GM21447 (cell line): Measurements from ENCODE around the gene TBC1D21.

Experiments used
- ATAC-seq: cut with Tn5 transposase; IDR thresholded peaks from one replicate; pipeline ENCODE4 v1.9.1; 2021; ENCODE audit not compliant: unreplicated experiment

The TBC1D21 gene

DNA sequence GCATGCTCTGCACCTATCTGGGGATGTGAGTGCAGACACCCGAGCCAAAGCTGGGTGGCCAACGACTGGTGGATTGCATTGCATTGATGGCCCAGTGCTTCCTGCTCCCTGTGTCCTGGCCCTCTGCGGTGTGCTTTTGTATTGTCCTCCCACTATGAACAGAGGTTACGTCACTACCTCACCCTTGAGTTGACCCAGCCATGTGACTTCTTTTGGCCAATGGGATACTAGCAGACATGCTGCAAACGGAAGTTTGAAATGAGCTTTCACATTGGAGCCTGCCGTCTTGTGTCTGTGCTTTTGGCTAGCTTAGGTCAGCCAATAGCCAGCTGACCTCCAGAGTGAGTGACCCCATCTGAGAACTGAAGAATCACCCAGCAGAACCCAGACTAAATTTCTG is 15.3 kb upstream of the TBC1D21 start:
- no peak for ATAC-seq

DNA sequence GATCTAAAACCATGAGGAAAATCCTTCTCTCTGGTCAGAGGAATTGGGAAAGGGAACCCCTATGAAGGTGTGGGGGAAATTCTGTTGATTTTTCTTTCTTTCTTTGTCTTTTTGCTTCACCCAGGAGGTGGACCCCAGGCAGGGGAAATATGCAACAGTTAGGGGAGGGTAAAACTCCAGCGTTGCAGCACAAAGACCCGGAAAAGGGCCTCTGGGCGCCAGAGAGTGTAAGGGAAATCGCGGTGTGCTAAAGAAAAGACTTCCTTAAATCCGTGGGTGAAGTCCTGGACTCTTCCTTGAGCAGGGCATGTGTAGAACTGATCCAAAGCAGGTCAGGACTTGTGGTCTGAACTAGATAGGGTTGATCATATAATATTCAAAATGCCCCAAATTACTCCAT is 11.1 kb upstream of the TBC1D21 start:
- no peak for ATAC-seq

DNA sequence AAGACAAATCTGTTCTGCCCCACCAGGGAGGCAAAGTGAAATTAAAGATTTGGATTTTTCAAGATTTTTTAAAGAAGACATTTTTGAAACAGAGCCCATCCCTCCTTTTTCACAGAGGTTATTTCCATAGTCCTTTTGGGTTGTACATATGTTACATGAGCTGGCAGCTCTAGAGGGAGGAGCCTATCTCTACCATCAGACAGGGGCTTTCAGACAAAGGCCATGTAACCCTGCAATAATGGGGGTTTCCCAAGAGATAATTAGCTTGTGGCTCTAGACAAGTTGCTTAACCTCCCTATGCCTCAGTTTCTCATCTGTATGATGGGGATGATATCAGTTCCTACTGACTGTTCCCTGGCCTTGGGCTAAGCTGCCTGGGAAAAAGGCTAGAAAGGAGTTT is 8.0 kb upstream of the TBC1D21 start:
- no peak for ATAC-seq

DNA sequence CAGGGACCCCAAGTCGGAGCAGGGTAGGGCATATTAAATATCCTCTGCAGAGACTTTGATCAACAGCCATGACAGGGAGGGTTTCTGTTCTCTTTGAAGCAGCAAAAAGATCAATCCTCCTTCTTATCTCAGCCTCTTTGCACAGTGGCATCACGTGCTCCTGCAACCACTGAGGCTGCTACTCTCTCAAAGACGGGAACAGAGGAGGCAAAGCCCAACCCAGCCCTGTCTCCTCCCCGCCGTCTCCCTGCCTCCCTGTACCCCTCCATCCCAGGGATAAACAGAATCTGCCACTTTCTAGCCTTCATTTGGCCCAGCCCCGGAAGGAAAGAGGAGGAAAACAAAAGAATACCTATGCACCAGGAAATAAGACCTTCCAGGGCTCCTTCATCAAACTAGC is 7.5 kb upstream of the TBC1D21 start:
- no peak for ATAC-seq

DNA sequence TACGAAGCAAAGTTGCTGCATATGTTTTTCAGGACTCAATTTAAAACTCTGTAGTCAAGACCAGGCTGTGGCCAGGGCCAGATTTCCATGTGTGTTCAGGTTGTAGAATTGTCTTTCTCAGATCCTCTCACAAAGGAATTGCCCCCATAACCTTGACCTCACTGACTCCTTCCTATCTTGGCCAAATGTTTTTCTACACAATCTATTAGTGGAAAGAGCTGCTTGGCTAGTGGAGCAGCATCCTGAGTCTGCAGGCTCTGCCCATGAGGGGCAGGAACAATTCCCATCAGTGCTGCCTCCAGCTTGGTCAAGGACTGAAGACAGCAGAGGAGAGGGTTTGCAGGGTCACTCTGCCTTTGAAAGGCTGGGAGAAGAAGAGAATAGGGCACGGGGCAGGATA is 6.9 kb upstream of the TBC1D21 start:
- ATAC-seq = no peak

DNA sequence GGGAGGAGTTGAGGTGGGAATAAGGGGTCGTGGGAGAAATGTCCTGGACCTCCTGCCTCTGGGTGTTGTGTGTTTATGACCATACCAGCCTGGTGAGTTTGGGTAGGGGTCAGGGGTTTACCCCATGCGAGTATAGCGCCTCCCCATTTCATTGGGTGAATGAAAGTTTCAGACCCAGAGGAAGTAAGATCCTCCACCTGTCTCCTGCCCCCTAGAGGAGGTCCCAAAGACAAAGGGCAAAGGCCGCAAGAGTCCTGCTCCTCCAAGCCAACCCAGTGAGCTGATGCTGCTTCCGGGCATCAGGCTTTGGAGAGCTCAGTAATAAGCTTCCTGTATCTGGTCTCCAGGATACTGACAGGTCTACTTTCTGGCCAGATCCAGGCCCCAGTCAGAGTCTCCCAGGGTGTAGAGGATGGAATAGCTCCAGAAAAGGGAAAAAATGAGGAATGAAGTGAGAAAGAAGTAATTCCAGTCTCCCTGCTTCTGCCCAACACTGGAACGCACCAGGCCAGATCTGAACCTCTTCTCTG is 6.4 kb upstream of the TBC1D21 start:
- no peak for ATAC-seq

DNA sequence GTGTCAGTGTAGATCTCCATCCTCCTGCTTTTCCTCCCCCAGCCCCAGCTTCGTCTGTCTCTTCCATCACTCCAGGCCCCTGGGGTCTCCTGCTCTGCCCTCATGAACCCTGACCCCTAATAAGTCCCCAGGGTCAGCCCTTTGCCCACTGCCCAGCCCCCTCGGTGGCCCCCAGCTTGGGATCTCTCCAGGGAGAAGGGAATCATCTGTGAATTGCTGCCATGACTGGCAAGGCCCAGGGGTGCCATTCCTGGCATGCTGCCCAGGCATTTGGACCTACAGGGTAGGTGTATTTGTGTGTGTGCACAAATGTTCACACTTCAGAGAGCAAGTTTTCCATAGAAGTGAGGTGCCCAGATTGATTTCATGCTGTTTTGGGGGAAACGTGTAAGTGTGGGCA is 5.9 kb upstream of the TBC1D21 start:
- no peak for ATAC-seq

DNA sequence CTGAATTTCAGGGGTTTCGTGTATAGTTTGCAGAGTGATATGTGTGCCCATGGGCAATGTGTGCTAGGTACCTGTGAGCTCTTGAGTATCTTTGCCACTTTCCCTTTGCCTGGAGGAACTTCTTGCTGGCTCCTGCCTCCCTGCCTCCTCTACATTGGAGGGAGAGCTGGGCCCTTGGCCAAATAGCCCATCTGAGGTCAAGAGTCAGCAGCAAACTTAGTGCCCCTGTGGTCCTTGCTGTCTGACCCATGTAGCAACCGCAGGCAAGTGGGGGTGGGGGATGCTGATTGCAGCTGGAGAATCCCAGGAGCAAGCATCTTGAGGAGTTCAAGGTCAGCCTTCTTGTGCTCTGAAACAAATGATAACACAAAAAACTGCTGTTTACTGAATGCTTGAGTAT is 5.4 kb upstream of the TBC1D21 start:
- no peak for ATAC-seq

DNA sequence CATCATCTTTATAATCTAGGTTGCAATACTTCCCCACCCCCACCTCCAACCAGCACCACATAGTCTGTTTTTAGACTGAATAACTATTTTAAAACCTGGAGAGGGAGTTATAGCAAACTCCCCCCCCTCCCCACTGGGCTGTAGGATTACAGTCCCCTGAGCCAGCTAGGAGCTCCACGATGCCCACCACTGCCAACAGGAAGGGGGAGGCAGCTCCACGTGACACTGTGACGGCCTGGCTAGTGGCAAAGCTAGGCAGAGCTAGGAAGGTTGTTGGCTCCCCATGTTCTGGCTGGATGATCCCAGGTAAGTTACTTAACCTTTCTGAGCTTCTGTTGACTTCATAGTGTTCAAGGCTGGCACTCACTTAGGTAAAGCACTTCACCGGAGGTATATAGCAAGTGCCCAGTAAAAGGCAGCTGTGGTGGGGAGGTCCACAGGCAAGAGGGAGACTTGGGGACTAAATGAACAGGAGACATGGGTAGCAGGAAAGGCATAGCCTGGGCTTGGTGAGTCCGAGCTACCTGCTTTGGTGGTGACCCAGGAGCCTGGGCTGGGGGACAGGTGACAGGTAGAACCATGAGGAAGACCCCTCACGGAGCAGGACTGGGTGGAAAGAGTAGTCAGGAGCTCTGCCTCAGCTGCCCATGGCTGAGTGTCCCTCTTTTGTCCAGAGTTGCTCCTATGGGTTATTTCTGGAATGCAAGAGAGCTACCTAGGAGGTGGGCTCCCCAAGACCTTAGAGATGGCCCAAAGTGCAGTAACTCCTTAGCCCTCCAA is 4.0 kb upstream of the TBC1D21 start:
- no peak for ATAC-seq

DNA sequence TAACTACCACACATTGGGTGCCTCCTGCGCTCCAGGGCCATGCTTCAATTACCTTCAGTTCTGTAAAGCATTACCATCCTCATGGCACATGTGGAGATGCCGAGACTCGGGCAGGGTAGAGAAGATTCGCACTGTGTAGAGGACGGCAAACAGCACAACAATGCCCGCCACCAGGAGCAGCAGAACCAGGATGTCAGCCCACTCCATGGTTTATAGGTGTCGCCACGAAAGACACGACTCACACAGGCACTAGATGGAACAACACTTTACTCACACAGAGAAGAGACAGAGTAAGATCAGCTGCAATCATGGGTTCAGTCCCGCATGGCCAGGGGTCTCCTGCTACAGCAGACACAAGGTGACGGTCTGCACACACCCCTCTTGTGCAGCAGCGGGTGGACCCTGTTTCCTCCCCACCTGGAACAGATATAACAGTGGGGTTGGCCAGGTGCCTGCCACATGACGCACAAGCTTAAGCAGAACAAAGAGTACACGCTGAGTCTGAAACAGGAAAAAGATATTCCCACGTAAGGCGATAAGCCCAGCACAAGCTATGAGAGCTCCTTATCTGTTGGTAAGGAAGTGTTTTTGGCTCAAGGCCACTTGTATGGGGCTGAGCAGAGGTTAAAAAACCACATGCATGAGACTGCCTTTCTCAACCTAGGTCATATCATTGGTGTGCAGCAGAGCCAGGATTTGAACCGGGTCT is 2.5 kb upstream of the TBC1D21 start:
- no peak for ATAC-seq

DNA sequence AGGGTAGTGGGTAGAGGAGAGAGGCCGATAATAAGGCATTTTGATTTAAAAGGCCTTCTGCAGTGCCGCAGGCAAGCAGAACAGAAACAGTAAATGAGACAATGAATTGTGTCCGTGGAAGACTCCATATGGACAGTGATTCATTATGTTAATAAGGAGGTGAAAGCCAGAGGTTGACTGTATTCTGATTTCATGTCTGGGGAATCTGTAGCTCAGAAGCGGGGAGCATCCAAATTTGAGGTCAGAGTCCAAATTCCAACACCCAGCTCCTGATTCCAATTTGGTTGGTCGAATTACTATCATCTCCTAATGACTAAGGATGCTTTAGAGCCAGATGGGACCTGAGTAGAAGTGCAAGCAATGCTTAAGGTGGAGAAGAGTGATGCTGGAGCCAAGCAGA is 1.0 kb upstream of the TBC1D21 start:
- ATAC-seq = no peak

DNA sequence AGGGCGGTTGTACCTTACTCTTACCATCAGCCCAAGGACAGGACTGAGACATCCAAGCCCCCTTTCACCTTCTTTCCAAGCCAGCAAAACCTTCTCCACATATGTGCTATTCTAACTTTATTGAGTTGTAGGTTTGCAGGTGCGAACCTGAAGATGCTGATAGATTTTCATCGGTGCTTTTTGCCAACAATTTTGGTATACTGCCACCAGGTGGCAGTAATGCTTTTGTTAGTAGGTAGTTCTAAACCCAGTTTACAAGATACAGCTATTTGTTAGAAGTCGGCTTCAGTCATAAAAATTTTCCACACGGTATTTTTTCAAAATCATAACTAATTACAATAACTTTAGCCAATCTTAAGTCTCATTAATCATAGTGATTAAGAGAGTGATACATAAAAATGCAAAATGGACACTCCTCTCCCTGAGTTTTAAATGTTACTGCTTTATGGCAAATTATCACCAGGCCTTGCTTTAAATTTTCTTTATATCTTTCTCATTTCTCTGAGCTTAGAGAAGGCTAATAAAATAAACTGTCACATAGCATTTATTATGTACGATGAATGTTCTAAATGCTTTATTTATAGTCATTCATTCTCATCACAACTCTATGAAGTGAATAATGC is 636 bp downstream of the TBC1D21 start:
- ATAC-seq = no peak

DNA sequence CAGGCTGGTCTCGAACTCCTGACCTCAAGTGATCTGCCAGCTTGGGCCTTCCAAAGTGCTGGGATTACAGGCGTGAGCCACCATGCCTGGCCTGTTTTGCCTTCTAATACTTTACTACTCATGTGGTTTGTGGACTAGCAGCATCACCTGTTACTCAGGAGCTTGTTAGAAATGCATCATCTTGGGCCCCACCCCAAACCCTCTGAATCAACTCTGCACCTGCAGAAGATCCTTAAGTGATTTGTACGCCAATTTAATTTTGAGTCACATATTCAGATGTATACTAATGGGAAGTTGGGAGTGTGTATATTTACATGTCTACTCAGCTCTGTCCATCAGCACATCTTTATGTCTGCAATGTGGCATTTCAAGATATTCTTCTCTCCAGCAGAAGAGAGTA is 6.1 kb downstream of the TBC1D21 start:
- no peak for ATAC-seq

DNA sequence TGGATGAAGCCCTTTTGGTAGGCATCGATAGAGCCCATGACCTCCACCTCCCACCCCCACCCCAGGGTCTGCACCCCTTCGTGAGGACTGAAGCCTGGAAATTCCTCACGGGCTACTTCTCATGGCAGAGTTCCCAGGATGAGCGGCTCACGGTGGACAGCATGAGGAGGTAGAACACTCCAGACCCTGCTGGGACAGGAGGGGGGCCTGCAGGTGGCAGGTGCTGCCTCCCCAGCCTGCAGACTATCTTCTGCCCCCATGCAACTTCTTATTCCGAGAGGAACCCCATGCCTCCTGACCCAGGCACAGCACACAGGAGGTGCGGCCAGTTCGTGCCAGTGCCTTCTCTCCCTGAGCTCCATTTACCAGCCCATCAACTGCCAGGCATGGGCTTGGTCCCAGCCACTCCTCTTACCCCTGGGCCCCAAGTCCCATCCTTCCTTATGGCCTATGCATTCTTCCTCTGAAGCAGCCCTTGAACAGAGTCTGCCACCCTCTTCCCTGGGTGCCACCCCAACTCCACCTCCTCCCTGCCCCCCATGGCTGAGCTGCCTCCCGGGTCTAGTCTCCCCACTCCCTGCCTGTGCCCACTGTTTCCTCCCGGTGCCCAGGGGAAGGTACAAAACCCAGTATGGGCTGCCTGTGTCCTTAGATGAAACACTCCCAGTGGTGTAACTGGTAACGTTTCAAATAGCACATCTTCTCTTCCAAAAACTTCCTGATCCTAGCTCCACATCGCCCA is 8.4 kb downstream of the TBC1D21 start:
- no peak for ATAC-seq

DNA sequence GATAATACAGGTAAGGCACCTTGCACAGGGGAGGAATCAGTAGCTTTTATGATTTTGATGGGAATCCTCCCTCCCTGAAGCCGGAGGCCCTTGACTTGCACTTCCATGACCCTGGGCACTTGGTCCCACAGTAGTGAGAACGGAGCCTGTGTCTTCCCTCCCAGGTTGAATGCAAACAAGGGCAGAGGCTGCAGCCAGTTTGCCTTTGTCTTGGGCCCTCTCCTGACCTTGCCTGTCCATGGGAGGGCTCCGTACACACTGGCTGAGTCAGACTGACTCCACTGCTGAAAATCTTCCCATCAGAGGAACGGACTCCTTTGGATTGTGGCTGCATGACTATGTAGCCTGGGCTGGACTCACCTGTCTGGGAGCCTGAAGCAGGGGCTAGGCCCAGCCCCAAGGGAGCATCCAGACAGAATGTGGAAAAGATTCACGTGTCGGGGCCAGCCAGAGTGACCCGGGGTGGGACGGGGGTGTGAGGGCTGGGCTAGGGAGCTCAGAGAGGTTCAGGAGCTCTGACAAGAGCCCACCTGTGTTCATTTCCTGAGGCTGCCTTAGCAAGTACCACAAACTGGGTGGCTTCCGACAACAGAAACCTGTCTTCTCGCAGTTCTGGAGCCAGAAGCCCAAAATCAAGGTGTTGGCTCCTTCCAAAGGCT is 9.5 kb downstream of the TBC1D21 start:
- ATAC-seq = no peak

DNA sequence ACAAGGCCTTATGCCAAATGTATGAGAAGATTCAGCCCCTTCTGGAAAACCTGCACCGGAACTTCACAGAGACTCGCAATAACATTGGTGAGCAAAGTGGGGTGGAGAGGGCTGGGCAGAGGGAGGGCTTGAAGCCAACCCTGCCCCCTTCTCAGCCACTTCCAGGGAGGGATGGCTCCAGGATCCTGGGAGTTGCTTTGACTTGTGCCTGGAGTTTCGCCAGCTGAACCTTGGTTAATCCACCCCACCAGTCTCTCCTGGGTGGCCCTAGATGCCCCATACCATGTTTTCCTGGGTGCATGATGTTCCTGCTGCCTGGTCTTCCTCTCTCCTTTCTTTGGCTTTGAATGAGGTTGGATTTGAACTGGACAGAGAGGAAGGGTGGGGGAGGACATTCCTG is 10.8 kb downstream of the TBC1D21 start:
- no peak for ATAC-seq

DNA sequence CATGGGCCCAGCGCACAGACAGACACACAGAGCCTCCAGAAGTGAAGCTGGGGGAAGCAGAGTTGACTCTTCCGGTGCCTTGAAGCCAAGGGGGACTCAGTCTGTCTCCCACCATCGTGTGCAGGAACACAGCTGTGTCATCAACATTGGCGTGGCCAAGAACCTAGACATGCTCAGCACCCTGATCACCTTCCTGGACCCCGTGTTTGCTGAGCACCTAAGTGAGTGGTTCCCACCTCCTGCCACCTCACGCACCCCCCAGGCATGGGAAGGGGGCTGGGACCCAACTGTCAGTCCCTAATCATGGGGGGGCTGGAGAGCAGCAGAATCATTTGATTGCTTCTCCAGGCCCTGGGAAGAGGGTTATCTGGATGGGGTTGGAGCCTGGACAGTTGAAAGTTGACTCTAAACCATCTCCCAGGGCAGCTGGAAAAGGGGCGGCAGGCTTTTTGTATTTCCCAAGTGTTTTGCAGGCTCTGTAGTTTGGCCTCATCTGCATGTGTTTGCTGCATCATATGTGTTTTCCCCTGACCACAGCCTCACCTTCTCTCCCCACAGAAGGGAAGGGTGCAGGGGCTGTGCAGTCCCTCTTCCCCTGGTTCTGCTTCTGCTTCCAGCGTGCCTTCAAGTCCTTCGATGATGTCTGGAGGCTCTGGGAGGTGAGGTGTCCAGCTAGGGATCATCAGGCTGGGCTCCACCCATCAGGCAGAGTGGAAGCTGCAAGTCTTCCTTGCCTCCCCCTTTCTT is 12.8 kb downstream of the TBC1D21 start:
- ATAC-seq = no peak

DNA sequence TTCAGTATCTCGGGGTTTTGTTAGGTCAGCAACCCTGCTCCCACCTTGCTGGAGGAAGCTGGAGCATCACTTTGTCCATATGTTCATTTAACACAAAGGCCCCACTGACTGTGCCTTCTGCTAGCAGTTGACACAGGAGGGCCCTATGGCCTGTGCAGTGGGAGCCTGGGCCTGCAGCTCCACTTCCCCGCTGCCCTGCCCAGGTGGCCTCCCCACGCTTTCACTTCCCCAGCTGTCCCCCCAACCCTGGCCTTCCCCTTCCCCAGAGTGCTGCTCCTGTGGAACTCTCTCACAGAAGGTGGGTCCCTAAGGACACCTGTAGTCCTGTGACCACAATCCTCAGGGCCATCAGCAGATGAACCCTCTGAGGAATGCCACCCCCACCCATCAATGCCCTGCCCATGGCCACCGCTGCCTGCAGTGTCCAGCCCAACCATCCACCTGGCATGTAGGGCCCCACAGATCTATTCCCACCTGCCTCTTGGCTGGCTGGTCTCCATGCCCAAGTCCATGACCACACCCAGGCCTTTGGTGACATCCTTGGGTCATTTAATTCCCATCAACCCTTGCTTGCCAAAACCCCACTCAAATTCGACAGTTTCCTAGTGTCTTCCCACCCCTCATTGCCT is 13.5 kb downstream of the TBC1D21 start:
- ATAC-seq = no peak

DNA sequence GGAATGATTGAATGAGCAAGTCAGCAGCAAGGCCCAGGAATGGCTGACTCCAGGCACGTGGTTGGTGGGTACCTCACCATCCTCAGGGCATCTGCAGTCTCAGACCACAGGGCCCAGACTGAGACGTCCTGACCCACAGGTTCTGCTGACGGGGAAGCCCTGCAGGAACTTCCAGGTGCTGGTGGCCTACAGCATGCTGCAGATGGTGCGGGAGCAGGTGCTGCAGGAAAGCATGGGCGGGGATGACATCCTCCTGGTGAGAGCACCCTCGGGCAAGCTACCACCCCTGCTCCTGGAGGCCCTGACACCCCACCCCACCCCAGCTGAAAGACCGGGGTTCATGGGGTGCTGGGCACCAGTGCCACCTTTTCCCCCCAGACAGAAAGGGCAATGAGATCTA is 14.1 kb downstream of the TBC1D21 start:
- no peak for ATAC-seq
